Measurements from ENCODE around the gene CALR3. TPM values are rescaled to one million over a fixed set of nuclear protein-coding genes. Genes with fewer than 3 reads are reported as not detected.

CALR3 gene
- total RNA-seq, 1 donor from 2014 or later = 2.0 TPM

GRCh38 chr19:16429066-16429758 is 66.8 kb downstream of the CALR3 start:
- Histone ChIP-seq H3K79me2 (ENCODE audit: low read depth) (no peaks in the 10 kb centered on the region), H3K27me3 (no peaks in the 10 kb centered on the region), H3K27ac (no peak overlapping the region), H3K9me3 (ENCODE audit: low read depth) (no peaks in the 10 kb centered on the region), H3K9ac (no peak overlapping the region), H3F3A (ENCODE audit: low read depth) (no peaks in the 10 kb centered on the region), H3K4me3 (no peak overlapping the region), H4K20me1 (ENCODE audit: low read depth) (no peaks in the 10 kb centered on the region), H3K4me2 (no peak overlapping the region), H2AFZ (replicated peaks) (no peak overlapping the region), H3K4me1 (no peaks in the 10 kb centered on the region), H3K36me3 (no peaks in the 10 kb centered on the region)
- Mint-ChIP-seq H3K36me3 (peaks cover 24% of the 10 kb centered on the region), H3K4me1 (no peaks in the 10 kb centered on the region), H3K27me3 (ENCODE audit: insufficient read depth, low read depth) (no peaks in the 10 kb centered on the region), H3K9me3 (no peaks in the 10 kb centered on the region), H3K27ac (no peak overlapping the region), H3K4me3 (no peak overlapping the region)
- DNase-seq (ENCODE audit: low spot score) = no peak
- TF ChIP-seq EZH2 (IDR thresholded peaks at IDR 0.05) (no peak), EZH2phosphoT487 (IDR thresholded peaks at IDR 0.05) (no peak), CTCF (IDR thresholded peaks at IDR 0.05) (no peak)

Small RNA genes lying within 50 kb of the gene (small RNA-seq; reads per million reads assigned to genes)
- not detected for gene RN7SL146P

Other genes with a start within 250 kb of the CALR3 start
- gene KLF2, start 171.3 kb downstream of the CALR3 start, total RNA-seq (ENCODE audit: low replicate concordance) = not detected in 2 replicates
- 15.8 and 24.4 TPM in 2 replicates for gene EPS15L1, start 24.2 kb downstream of the CALR3 start, total RNA-seq (ENCODE audit: low replicate concordance)
- gene C19orf44, start 227 bp upstream of the CALR3 start, total RNA-seq (ENCODE audit: low replicate concordance) = 10.9 and 13.2 TPM in 2 replicates
- gene CHERP, start 46.3 kb upstream of the CALR3 start, total RNA-seq (ENCODE audit: low replicate concordance) = 5.5 and 13.7 TPM in 2 replicates
- gene SLC35E1, start 76.2 kb upstream of the CALR3 start, total RNA-seq (ENCODE audit: low replicate concordance) = 16.4 and 24.8 TPM in 2 replicates
- 7.4 and 8.6 TPM in 2 replicates for gene MED26, start 132.0 kb upstream of the CALR3 start, total RNA-seq (ENCODE audit: low replicate concordance)
- gene SMIM7, start 164.0 kb upstream of the CALR3 start, total RNA-seq (ENCODE audit: low replicate concordance) = 65.3 and 105 TPM in 2 replicates
- 0.36 and 1.5 TPM in 2 replicates for gene TMEM38A, start 165.0 kb upstream of the CALR3 start, total RNA-seq (ENCODE audit: low replicate concordance)
- gene NWD1, start 223.7 kb upstream of the CALR3 start, total RNA-seq (ENCODE audit: low replicate concordance) = not detected in 2 replicates